Upper lobe of left lung (tissue), 6 donors: ENCODE measurements around the gene LRRC23. TPM values are rescaled to one million over a fixed set of nuclear protein-coding genes. Genes with fewer than 3 reads are reported as not detected.

Experiments
- ATAC-seq, 2 donors: fragments of 200-7000 bp; cut with Tn5 transposase; one replicate each; pipeline ENCODE4 v1.9.1; 2022; ENCODE audit warnings: mild to moderate bottlenecking in 2 of 2, moderate library complexity in 2 of 2; ENCODE audit not compliant: low FRiP score in 2 of 2
- DNase-seq, 2 donors: peaks; one replicate each; pipeline ENCODE4 v3.0.0-alpha.2; 2019 to 2020
- H3K27ac ChIP-seq, 4 donors: fragments of 200-600 bp; sonication (generic); one replicate each; pipeline ENCODE4 v1.5.1; 2016 to 2019
- H3K27me3 ChIP-seq, 4 donors: fragments of 200-600 bp; sonication (generic); one replicate each; pipeline ENCODE4 v1.5.1; 2017 to 2019
- H3K36me3 ChIP-seq, 4 donors: fragments of 200-600 bp; sonication (generic); one replicate each; pipeline ENCODE4 v1.5.1; 2016 to 2019
- H3K4me1 ChIP-seq, 4 donors: fragments of 200-600 bp; sonication (generic); one replicate each; pipeline ENCODE4 v1.5.1; 2018 to 2019
- H3K4me3 ChIP-seq, 4 donors: fragments of 200-600 bp; sonication (generic); one replicate each; pipeline ENCODE4 v1.5.1; 2017 to 2019; ENCODE audit warnings: mild to moderate bottlenecking in 2 of 4, moderate library complexity in 1 of 4
- H3K9me3 ChIP-seq, 4 donors: fragments of 200-600 bp; sonication (generic); one replicate each; pipeline ENCODE4 v1.5.1; 2018 to 2019
- CTCF ChIP-seq, 6 experiments: fragments of 450-650 bp in 4 of 6; fragments of 200-600 bp in 2 of 6; sonication (generic) in 2 of 6; IDR thresholded peaks; one replicate each; pipeline ENCODE4 v1.5.1; 2016 to 2019; ENCODE audit warnings: antibody characterized with exemption in 6 of 6
- EP300 ChIP-seq, 4 donors: sonication (generic); formaldehyde crosslinking; IDR thresholded peaks; one replicate each; pipeline ENCODE4 v1.5.1; 2017; ENCODE audit warnings: antibody characterized with exemption in 4 of 4, control low read depth in 2 of 4
- POLR2A ChIP-seq, 4 donors: fragments of 450-650 bp; IDR thresholded peaks; one replicate each; pipeline ENCODE4 v1.5.1; 2016 to 2017; ENCODE audit warnings: antibody characterized with exemption in 4 of 4, mild to moderate bottlenecking in 2 of 4
- POLR2AphosphoS5 ChIP-seq, 2 donors: sonication (generic); formaldehyde crosslinking; IDR thresholded peaks; one replicate each; pipeline ENCODE4 v1.5.1; 2017; ENCODE audit warnings: antibody characterized with exemption in 2 of 2
- WGBS, 2 donors: methylation state at CpG; one replicate each; pipeline ENCODE4 v1.1.5; 2017 to 2018; 5-methylcytosine and 5-hydroxymethylcytosine counted together
- total RNA-seq, 6 donors: library from RNA; depleted of rRNA in 4 of 6; stranded (reverse); fragments of >200 nt in 4 of 6; gene quantifications; one replicate each; pipeline versions ENCODE4 v1.1.0 to v1.2.1, GENCODE V29; 2016 to 2021
- donor health status: DM: no; HTN: no; CAD: no; lungs with moderate emphysema.
- donor health status: DM: no; HTN: yes; CAD: no; lungs with severe emphysema.

The LRRC23 gene
- total RNA-seq, 6 donors from 2014 or later, result 12.0 to 83.2 (median 29.1) TPM

DNA sequence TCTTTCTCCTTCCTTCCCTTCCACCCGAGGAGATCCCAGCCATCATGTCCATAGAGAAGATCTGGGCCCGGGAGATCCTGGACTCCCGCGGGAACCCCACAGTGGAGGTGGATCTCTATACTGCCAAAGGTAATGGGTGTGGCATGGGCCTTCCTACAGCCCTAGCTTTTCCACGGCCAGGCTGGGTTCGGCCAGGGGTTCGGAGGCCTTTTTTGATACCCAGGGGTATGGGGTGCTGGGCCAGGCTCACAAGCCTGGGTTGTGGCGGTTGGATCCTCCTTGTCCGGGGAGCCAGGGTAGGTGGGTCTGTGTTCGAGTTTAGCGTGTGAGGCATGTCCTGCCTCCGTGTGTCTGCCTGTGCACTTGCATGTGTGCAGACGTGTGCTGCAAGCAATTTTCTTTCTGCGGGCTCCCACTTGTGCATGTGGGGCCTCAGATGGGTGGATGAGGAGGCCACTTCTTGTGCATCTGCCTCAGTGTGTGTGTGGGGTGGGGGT is 11.2 kb downstream of the LRRC23 start:
- Histone ChIP-seq H3K36me3 (peaks cover 0 to 25% (median 10%) of the 10 kb centered on the region in 4 donors), H3K4me3 (no peak overlapping the region), H3K27ac (no peak overlapping the region), H3K4me1 (peaks cover 16 to 24% (median 17%) of the 10 kb centered on the region in 4 donors), H3K27me3 (no peaks in the 10 kb centered on the region), H3K9me3 (no peaks in the 10 kb centered on the region)
- 78 to 86% methylated on average over 10 to 13 of the region's 14 CpGs for WGBS, 2 donors
- ATAC-seq (no peak), DNase-seq (no peak)
- no peak for TF ChIP-seq POLR2A (IDR thresholded peaks at IDR 0.05)
- no peak for TF ChIP-seq EP300 (IDR thresholded peaks at IDR 0.05)
- TF ChIP-seq POLR2AphosphoS5 (IDR thresholded peaks at IDR 0.05), result no peak
- TF ChIP-seq CTCF (IDR thresholded peaks at IDR 0.05), result no peak

DNA sequence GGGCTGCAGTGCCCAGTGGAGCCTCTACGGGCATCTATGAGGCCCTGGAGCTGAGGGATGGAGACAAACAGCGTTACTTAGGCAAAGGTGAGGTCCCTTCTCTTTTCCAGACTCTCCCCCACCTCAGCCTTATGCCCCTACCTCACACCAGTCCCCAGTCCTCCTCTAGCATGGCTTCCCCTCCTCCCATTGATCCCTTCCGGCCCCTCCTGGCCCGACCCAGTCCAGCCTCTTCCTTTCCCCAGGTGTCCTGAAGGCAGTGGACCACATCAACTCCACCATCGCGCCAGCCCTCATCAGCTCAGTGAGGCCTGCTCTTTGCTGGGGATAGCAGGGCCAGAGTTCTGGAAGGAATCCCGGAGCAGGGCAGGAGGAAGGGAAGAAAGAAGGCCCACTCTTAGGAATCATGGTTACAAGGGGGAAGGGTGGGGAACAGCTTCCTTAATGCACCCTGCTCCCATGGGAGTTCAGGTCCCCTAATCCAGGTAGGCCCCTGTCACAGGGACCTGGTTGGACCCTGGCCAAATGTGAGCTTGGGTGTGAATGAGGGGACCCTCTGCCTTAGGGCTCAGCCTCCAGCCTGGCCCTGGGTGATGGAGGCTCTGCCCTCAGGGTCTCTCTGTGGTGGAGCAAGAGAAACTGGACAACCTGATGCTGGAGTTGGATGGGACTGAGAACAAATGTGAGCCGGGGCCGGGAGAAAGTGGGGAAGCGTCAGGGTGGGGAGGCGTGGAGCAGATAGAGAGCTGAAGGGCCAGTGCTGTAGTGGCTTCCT is 12.0 kb downstream of the LRRC23 start:
- no peak overlapping the region for H3K27ac ChIP-seq
- 93 to 94% methylated on average over 10 to 11 of the region's 11 CpGs for WGBS, 2 donors
- no peak for ATAC-seq

DNA sequence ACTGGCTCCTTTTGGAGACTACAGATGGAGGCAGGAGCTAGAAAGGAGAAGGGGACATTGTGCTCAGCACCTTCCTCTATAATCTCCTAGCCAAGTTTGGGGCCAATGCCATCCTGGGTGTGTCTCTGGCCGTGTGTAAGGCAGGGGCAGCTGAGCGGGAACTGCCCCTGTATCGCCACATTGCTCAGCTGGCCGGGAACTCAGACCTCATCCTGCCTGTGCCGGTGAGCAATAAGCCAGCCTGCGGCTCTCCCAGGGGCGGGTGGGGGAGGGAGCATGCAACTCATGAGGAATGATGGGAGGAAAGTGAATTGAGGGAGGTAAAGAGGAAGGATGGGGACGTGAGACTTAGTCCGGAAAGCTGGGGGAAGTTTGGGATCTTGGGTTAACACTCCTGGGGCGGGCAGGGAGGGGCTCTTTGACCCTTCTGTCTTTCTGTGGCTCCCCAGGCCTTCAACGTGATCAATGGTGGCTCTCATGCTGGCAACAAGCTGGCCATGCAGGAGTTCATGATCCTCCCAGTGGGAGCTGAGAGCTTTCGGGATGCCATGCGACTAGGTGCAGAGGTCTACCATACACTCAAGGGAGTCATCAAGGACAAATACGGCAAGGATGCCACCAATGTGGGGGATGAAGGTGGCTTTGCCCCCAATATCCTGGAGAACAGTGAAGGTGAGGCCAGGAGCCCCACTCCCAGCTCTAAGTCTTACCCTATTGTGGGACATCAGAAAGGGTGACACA is 13.0 kb downstream of the LRRC23 start:
- ATAC-seq (no peak), DNase-seq (no peak)
- no peak overlapping the region for H3K4me3 ChIP-seq
- H3K27ac ChIP-seq, result no peak overlapping the region
- no peaks in the 10 kb centered on the region for H3K27me3 ChIP-seq
- TF ChIP-seq POLR2AphosphoS5 (IDR thresholded peaks at IDR 0.05) (no peak), EP300 (IDR thresholded peaks at IDR 0.05) (no peak), POLR2A (IDR thresholded peaks at IDR 0.05) (no peak), CTCF (IDR thresholded peaks at IDR 0.05) (no peak)
- H3K36me3 ChIP-seq, result peaks cover 0 to 34% (median 15%) of the 10 kb centered on the region in 4 donors
- H3K4me1 ChIP-seq, result peaks cover 16 to 24% (median 17%) of the 10 kb centered on the region in 4 donors
- H3K9me3 ChIP-seq, result no peaks in the 10 kb centered on the region
- WGBS, 2 donors, result 81 to 91% methylated on average over 14 of the region's 14 CpGs

More for the DNA sequence above, 12.0 kb downstream of the LRRC23 start:
- Histone ChIP-seq H3K36me3 (peaks cover 0 to 26% (median 11%) of the 10 kb centered on the region in 4 donors), H3K9me3 (no peaks in the 10 kb centered on the region), H3K4me1 (peaks cover 16 to 24% (median 17%) of the 10 kb centered on the region in 4 donors), H3K4me3 (no peak overlapping the region), H3K27me3 (no peaks in the 10 kb centered on the region)
- DNase-seq, result no peak
- TF ChIP-seq CTCF (IDR thresholded peaks at IDR 0.05), result no peak
- no peak for TF ChIP-seq EP300 (IDR thresholded peaks at IDR 0.05)
- no peak for TF ChIP-seq POLR2A (IDR thresholded peaks at IDR 0.05)
- no peak for TF ChIP-seq POLR2AphosphoS5 (IDR thresholded peaks at IDR 0.05)

GRCh38 chr12:6919588-6919987 is 15.0 kb downstream of the LRRC23 start:
- Histone ChIP-seq H3K27ac (no peak overlapping the region), H3K9me3 (no peaks in the 10 kb centered on the region), H3K4me3 (no peak overlapping the region), H3K36me3 (peaks cover 0 to 34% (median 15%) of the 10 kb centered on the region in 4 donors), H3K4me1 (peaks cover 13 to 23% (median 16%) of the 10 kb centered on the region in 4 donors), H3K27me3 (no peaks in the 10 kb centered on the region)
- DNase-seq, result no peak
- ATAC-seq, result no peak
- no peak for TF ChIP-seq POLR2A (IDR thresholded peaks at IDR 0.05)
- TF ChIP-seq EP300 (IDR thresholded peaks at IDR 0.05), result no peak
- no peak for TF ChIP-seq POLR2AphosphoS5 (IDR thresholded peaks at IDR 0.05)
- TF ChIP-seq CTCF (IDR thresholded peaks at IDR 0.05), result no peak
- WGBS, 2 donors, result 74 to 75% methylated on average over 7 of the region's 7 CpGs
